Measurements from ENCODE around the gene SLC13A3. TPM values are rescaled to one million over a fixed set of nuclear protein-coding genes. Genes with fewer than 3 reads are reported as not detected.

Gene SLC13A3
- total RNA-seq, 2 donors from 2014 or later, result 0.08 to 0.25 TPM

DNA sequence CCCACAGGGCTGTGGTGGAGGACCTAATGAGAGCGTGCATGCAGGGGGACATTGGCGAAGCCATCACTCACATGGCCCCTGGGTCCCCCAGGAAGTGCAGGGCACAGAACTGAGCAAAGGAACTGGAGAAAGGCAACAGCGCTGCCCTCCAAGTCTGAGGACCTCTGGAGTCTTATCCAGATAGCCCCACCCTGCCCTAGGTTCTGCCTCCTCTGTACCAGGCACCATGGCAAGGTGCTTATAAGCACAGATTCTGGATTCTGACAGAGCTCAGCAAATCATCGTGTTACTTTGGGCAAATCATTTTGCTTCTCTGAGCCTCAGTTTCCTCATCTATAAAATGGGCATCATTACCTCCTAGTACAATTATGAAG, 44.5 kb downstream of the SLC13A3 start:
- TF ChIP-seq, protein P1, sequence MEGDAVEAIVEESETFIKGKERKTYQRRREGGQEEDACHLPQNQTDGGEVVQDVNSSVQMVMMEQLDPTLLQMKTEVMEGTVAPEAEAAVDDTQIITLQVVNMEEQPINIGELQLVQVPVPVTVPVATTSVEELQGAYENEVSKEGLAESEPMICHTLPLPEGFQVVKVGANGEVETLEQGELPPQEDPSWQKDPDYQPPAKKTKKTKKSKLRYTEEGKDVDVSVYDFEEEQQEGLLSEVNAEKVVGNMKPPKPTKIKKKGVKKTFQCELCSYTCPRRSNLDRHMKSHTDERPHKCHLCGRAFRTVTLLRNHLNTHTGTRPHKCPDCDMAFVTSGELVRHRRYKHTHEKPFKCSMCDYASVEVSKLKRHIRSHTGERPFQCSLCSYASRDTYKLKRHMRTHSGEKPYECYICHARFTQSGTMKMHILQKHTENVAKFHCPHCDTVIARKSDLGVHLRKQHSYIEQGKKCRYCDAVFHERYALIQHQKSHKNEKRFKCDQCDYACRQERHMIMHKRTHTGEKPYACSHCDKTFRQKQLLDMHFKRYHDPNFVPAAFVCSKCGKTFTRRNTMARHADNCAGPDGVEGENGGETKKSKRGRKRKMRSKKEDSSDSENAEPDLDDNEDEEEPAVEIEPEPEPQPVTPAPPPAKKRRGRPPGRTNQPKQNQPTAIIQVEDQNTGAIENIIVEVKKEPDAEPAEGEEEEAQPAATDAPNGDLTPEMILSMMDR (IDR thresholded peaks at IDR 0.05), result no peak
- H3K4me3 ChIP-seq, result no peak overlapping the region
- DNase-seq, result no peak
- no peak overlapping the region for H3K9ac ChIP-seq (ENCODE audit: low read depth in 2 of 2, low read length in 2 of 2)
- H3K4me1 ChIP-seq, result no peaks in the 10 kb centered on the region
- intact Hi-C loops (cut with DNase I), result no loop called here
- H3K27ac ChIP-seq, result no peak overlapping the region
- no peaks in the 10 kb centered on the region for H3K27me3 ChIP-seq
- H3K9me3 ChIP-seq, result no peaks in the 10 kb centered on the region
- H3K36me3 ChIP-seq, result no peaks in the 10 kb centered on the region

DNA sequence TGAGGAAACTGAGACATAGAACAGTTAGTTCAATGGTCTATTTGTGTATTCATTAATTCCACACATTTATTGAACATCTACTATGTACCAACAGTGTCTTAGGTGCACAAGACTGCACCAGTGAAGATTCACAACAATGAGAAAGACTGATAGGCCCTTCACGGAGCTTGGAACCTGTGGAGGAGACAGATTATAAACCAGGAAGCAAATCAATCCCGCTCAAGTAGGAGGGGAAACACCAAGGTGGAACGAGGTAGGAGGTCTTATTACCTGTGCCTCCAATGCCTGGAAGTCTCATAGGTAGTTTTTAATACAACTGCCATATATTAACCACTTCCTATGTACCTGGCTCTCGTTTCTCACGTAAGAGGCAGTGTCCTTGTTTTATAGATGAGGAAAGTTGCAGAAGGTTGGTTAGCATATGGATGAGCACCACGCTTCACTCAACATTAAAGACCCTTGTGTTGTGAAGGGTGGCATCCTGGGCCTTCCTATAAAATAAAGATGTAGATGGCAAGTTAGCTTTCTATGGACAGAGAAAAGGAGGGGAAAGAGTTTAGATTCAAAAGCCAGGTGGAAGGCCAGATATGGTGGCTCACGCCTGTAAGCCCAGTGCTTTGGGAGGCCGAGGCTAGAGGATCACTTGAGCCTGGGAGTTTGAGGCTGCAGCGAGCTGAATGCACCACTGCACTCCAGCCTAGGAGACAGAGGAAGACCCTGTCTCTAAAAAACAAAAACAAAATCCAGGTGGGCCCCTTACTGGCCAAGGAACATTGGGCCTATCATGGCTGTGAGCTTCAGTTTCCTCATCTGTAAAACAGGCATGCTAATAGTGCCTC, 45.1 kb downstream of the SLC13A3 start:
- DNase-seq, result no peak
- no peak overlapping the region for H3K27ac ChIP-seq
- H3K9me3 ChIP-seq, result no peaks in the 10 kb centered on the region
- TF ChIP-seq, protein P1 (IDR thresholded peaks at IDR 0.05), result no peak
- no peaks in the 10 kb centered on the region for H3K4me1 ChIP-seq
- H3K9ac ChIP-seq (ENCODE audit: low read depth in 2 of 2, low read length in 2 of 2), result no peak overlapping the region
- intact Hi-C loops (cut with DNase I), result no loop called here
- no peak overlapping the region for H3K4me3 ChIP-seq
- no peaks in the 10 kb centered on the region for H3K27me3 ChIP-seq
- no peaks in the 10 kb centered on the region for H3K36me3 ChIP-seq

DNA sequence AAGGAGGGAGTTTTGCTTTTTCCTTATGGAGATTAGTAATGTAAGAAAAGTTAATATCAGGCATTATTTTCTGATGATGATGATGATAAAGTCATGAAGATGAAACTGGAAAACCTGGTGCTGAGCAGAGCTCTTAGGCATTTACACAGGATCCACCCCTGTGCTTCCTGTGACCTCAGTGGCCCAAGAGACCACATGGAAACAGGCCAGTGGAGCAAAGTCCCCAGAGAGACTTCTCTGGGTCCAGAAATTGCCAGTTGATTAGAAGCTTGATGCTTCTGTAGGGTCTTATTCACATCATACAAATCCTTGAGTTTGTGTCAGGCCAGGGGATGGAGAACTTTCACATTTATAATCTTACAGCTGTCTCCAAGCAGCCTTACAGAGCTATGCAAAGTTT, 46.1 kb downstream of the SLC13A3 start:
- Histone ChIP-seq H3K27me3 (no peaks in the 10 kb centered on the region), H3K9ac (ENCODE audit: low read depth in 2 of 2, low read length in 2 of 2) (no peak overlapping the region), H3K36me3 (no peaks in the 10 kb centered on the region), H3K27ac (no peak overlapping the region), H3K4me1 (no peaks in the 10 kb centered on the region), H3K4me3 (no peak overlapping the region), H3K9me3 (no peaks in the 10 kb centered on the region)
- TF ChIP-seq, protein P1 (IDR thresholded peaks at IDR 0.05), result no peak
- intact Hi-C loops (cut with DNase I), result no loop called here
- DNase-seq, result no peak

DNA sequence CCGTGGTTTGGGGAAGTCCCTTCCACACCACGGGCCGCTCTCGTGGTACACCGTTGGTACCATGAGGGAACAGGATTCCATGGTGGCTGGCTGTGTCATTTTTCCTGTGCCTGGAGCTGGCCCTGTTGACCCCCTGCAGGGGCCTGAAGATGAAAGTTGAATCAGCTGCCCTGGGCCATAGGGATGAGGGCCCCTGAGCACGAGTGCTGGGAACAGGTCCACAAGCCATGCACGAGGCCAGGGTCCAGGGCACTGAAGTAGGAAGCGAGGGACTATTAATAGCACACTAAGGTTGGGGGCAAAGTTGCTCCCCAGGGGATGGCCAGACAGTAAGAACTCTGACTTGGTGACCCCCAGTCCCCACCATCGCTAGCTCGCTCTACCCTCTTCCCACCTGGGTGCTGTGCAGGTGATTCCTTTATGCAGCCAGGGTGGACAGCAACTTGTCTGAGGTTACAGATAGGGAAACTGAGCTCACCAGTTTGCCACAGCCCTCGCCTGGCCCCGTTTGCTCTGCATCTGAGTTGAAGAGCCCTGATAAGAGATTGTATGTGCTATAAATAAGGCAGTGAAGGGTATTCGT, 46.6 kb downstream of the SLC13A3 start:
- Histone ChIP-seq H3K9me3 (no peaks in the 10 kb centered on the region), H3K27me3 (no peaks in the 10 kb centered on the region), H3K36me3 (no peaks in the 10 kb centered on the region), H3K9ac (ENCODE audit: low read depth in 2 of 2, low read length in 2 of 2) (no peak overlapping the region), H3K27ac (no peak overlapping the region), H3K4me3 (no peak overlapping the region), H3K4me1 (no peaks in the 10 kb centered on the region)
- no peak for DNase-seq
- intact Hi-C loops (cut with DNase I), result no loop called here
- TF ChIP-seq, protein P1 (IDR thresholded peaks at IDR 0.05), result no peak

DNA sequence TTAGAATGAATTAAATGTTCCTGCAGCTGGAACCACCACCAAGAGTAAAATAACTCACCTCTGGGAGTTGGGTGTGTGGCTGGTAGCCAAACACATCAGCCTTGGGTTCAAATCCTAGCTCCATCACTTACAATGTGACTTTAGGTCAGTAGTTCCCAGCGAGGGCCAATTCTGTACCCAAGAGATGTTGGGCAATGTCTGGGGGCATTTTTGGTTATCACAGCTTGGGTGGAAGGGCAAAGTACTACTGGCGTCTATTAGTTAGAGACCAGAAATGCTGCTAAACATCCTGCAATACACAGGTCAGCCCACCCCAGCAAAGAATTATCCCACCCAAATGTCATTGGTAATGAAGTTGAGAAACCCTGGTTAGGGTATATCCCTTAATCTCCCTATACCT, 48.8 kb downstream of the SLC13A3 start:
- no peak for DNase-seq
- no peaks in the 10 kb centered on the region for H3K27me3 ChIP-seq
- no peak overlapping the region for H3K27ac ChIP-seq
- no peaks in the 10 kb centered on the region for H3K4me1 ChIP-seq
- H3K36me3 ChIP-seq, result no peaks in the 10 kb centered on the region
- TF ChIP-seq, protein P1 (IDR thresholded peaks at IDR 0.05), result no peak
- H3K9me3 ChIP-seq, result no peaks in the 10 kb centered on the region
- intact Hi-C loops (cut with DNase I), result no loop called here
- no peak overlapping the region for H3K9ac ChIP-seq (ENCODE audit: low read depth in 2 of 2, low read length in 2 of 2)
- no peak overlapping the region for H3K4me3 ChIP-seq

All from colonic mucosa (tissue), 4 donors.